Parathyroid adenoma (tissue), 2 donors: ENCODE results near the gene RAB1A.

ENCODE experiments used
- H2AFZ ChIP-seq: fragments of 300-600 bp; sonication (generic); one replicate; pipeline ENCODE4 v1.7.0; 2017; ENCODE audit warnings: antibody characterized with exemption, mild to moderate bottlenecking
- H3K27ac ChIP-seq: fragments of 300-600 bp; sonication (generic); one replicate; pipeline ENCODE4 v1.7.0; 2017
- H3K27me3 ChIP-seq: fragments of 300-600 bp; sonication (generic); one replicate; pipeline ENCODE4 v1.7.0; 2017; ENCODE audit warnings: low read length; ENCODE audit not compliant: control insufficient read depth, insufficient read depth
- H3K36me3 ChIP-seq: fragments of 300-600 bp; sonication (generic); one replicate; pipeline ENCODE4 v1.7.0; 2017; ENCODE audit warnings: low read length; ENCODE audit not compliant: control insufficient read depth, insufficient read depth
- H3K4me1 ChIP-seq: fragments of 300-600 bp; sonication (generic); one replicate; pipeline ENCODE4 v1.7.0; 2017; ENCODE audit warnings: control low read depth
- H3K4me2 ChIP-seq: fragments of 300-600 bp; sonication (generic); one replicate; pipeline ENCODE4 v1.7.0; 2017; ENCODE audit warnings: low read length
- H3K4me3 ChIP-seq: fragments of 300-600 bp; sonication (generic); one replicate; pipeline ENCODE4 v1.7.0; 2017; ENCODE audit warnings: low read depth, low read length
- H3K79me2 ChIP-seq: fragments of 300-600 bp; sonication (generic); one replicate; pipeline ENCODE4 v1.7.0; 2017; ENCODE audit warnings: control low read depth
- H3K9ac ChIP-seq: fragments of 300-600 bp; sonication (generic); one replicate; pipeline ENCODE4 v1.7.0; 2017; ENCODE audit warnings: mild to moderate bottlenecking
- H3K9me3 ChIP-seq: fragments of 300-600 bp; sonication (generic); one replicate; pipeline ENCODE4 v1.7.0; 2017; ENCODE audit warnings: low read length; ENCODE audit not compliant: control insufficient read depth
- CTCF ChIP-seq: fragments of 300-600 bp; sonication (generic); IDR thresholded peaks from one replicate; pipeline ENCODE4 v1.7.0; 2017; ENCODE audit warnings: antibody characterized with exemption, mild to moderate bottlenecking
- donor health status: primary hyperparathyroidism.

Gene RAB1A

GRCh38 chr2:65120990-65121693, 8.8 kb downstream of the RAB1A start:
- no peak for TF ChIP-seq CTCF
- no peak overlapping the region for H2AFZ ChIP-seq
- H3K4me1 ChIP-seq, result no peaks in the 10 kb centered on the region
- H3K4me3 ChIP-seq, result no peak overlapping the region
- H3K79me2 ChIP-seq, result peaks cover 75% of the 10 kb centered on the region
- H3K9ac ChIP-seq, result no peak overlapping the region
- H3K36me3 ChIP-seq, result no peaks in the 10 kb centered on the region
- no peak overlapping the region for H3K4me2 ChIP-seq
- no peaks in the 10 kb centered on the region for H3K27me3 ChIP-seq
- no peaks in the 10 kb centered on the region for H3K9me3 ChIP-seq
- H3K27ac ChIP-seq, result no peak overlapping the region

- Histone ChIP-seq H3K79me2 (peaks cover 83% of the 10 kb centered on the region), H3K4me3 (no peak overlapping the region), H3K4me1 (no peaks in the 10 kb centered on the region), H3K9me3 (no peaks in the 10 kb centered on the region), H3K27ac (no peak overlapping the region), H3K4me2 (no peak overlapping the region), H3K27me3 (no peaks in the 10 kb centered on the region), H3K9ac (no peak overlapping the region), H3K36me3 (no peaks in the 10 kb centered on the region), H2AFZ (no peak overlapping the region)
- no peak for TF ChIP-seq CTCF
Measured at GRCh38 chr2:65116645-65117044, 13.3 kb downstream of the RAB1A start.

- Histone ChIP-seq H3K36me3 (no peaks in the 10 kb centered on the region), H2AFZ (no peak overlapping the region), H3K4me1 (no peaks in the 10 kb centered on the region), H3K9ac (no peak overlapping the region), H3K27ac (no peak overlapping the region), H3K27me3 (no peaks in the 10 kb centered on the region), H3K4me3 (no peak overlapping the region), H3K79me2 (peaks cover 82% of the 10 kb centered on the region), H3K4me2 (no peak overlapping the region), H3K9me3 (no peaks in the 10 kb centered on the region)
- TF ChIP-seq CTCF, result no peak
Measured at GRCh38 chr2:65114921-65115320, 15.0 kb downstream of the RAB1A start.

GRCh38 chr2:65113816-65114215, 16.1 kb downstream of the RAB1A start:
- Histone ChIP-seq H3K4me2 (no peak overlapping the region), H3K27me3 (no peaks in the 10 kb centered on the region), H3K9me3 (no peaks in the 10 kb centered on the region), H3K4me3 (no peak overlapping the region), H3K27ac (no peak overlapping the region), H3K4me1 (no peaks in the 10 kb centered on the region), H3K79me2 (peaks cover 82% of the 10 kb centered on the region), H3K9ac (no peak overlapping the region), H3K36me3 (no peaks in the 10 kb centered on the region), H2AFZ (no peak overlapping the region)
- no peak for TF ChIP-seq CTCF

- Histone ChIP-seq H3K9me3 (no peaks in the 10 kb centered on the region), H3K4me2 (no peak overlapping the region), H3K9ac (no peak overlapping the region), H3K4me1 (no peaks in the 10 kb centered on the region), H3K4me3 (no peak overlapping the region), H3K79me2 (peaks cover 80% of the 10 kb centered on the region), H3K36me3 (no peaks in the 10 kb centered on the region), H2AFZ (no peak overlapping the region), H3K27ac (no peak overlapping the region), H3K27me3 (no peaks in the 10 kb centered on the region)
- no peak for TF ChIP-seq CTCF
Measured at GRCh38 chr2:65113229-65113628, 16.7 kb downstream of the RAB1A start.
